Breast epithelium (tissue), 4 donors: ENCODE measurements around the gene RIOX2. TPM values are rescaled to one million over a fixed set of nuclear protein-coding genes. Genes with fewer than 3 reads are reported as not detected.

Experiments used
- DNase-seq, 2 donors: peaks; one replicate each; pipeline ENCODE4 v3.0.0-alpha.2; 2019; ENCODE audit warnings: low spot score in 2 of 2
- H3K27ac ChIP-seq, 2 donors: fragments of 200-600 bp; sonication (generic) in 1 of 2; one replicate each; pipeline ENCODE4 v1.5.1; 2016 to 2019; ENCODE audit warnings: mild to moderate bottlenecking in 1 of 2
- H3K27me3 ChIP-seq, 2 donors: fragments of 200-600 bp; sonication (generic) in 1 of 2; one replicate each; pipeline versions ENCODE4 v1.5.1 to v1.6.0; 2017 to 2019; ENCODE audit warnings: control low read depth in 1 of 2, mild to moderate bottlenecking in 1 of 2
- H3K36me3 ChIP-seq: fragments of 200-600 bp; one replicate; pipeline ENCODE4 v1.5.1; 2019
- H3K4me1 ChIP-seq, 2 donors: fragments of 200-600 bp; sonication (generic); one replicate each; pipeline ENCODE4 v1.5.1; 2016 to 2019; ENCODE audit warnings: control low read depth in 1 of 2
- H3K4me3 ChIP-seq, 3 donors: fragments of 200-600 bp; sonication (generic); 1 replicate in 2 of 3; 2 replicates in 1 of 3; pipeline ENCODE4 v1.5.1; 2016 to 2019; ENCODE audit warnings: mild to moderate bottlenecking in 3 of 3, moderate library complexity in 2 of 3
- H3K9me3 ChIP-seq, 2 donors: fragments of 200-600 bp; sonication (generic) in 1 of 2; one replicate each; pipeline ENCODE4 v1.5.1; 2016 to 2019; ENCODE audit warnings: control low read depth in 1 of 2
- POLR2A ChIP-seq: fragments of 450-650 bp; IDR thresholded peaks from one replicate; pipeline ENCODE4 v1.6.1; 2016; ENCODE audit warnings: antibody characterized with exemption, mild to moderate bottlenecking, moderate library complexity
- POLR2AphosphoS5 ChIP-seq, 3 donors: sonication (generic); formaldehyde crosslinking; IDR thresholded peaks; one replicate each; pipeline ENCODE4 v1.6.1; 2017; ENCODE audit warnings: antibody characterized with exemption in 3 of 3
- intact Hi-C: fragments of 100-400 bp; cut with DNase I; formaldehyde crosslinking; loops from one replicate; pipeline ENCODE4 v1.15.1; 2023; ENCODE audit warnings: low total_unique reads
- total RNA-seq, 3 donors: library from RNA; depleted of rRNA; stranded (reverse); fragments of >200 nt; gene quantifications; one replicate each; pipeline ENCODE4 v1.1.0, GENCODE V29; 2016
- TF ChIP-seq, protein P1 (sequence below), 3 donors: fragments of 450-650 bp; IDR thresholded peaks; one replicate each; pipeline ENCODE4 v1.5.1; 2016 to 2017; ENCODE audit warnings: antibody characterized with exemption in 3 of 3, mild to moderate bottlenecking in 3 of 3, moderate library complexity in 3 of 3

Gene RIOX2
- total RNA-seq, 3 donors from 2014 or later = 22.9 to 32.4 (median 28.5) TPM

DNA sequence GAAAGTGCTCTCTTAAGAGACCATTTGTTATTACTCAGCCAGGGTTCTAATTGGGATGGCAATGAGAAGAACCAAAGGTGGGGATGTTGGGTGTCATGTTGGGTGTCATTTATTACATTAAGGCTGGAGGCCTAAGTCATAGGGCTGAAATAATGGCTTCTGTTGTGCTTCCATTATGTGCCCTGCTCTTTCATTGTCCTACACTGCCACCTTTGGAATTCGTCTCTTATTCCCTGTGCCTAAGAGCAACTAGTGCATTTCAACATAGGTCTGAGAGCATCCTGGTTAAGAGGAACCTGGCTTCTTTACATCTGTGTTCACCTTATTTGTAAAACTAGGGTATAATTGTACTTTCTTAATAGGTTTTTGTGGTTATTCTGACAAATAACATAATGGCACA, 32.2 kb downstream of the RIOX2 start:
- Histone ChIP-seq H3K27ac (no peak overlapping the region), H3K36me3 (no peaks in the 10 kb centered on the region), H3K4me3 (no peak overlapping the region), H3K27me3 (no peaks in the 10 kb centered on the region), H3K9me3 (no peaks in the 10 kb centered on the region), H3K4me1 (no peaks in the 10 kb centered on the region)
- TF ChIP-seq, protein P1, sequence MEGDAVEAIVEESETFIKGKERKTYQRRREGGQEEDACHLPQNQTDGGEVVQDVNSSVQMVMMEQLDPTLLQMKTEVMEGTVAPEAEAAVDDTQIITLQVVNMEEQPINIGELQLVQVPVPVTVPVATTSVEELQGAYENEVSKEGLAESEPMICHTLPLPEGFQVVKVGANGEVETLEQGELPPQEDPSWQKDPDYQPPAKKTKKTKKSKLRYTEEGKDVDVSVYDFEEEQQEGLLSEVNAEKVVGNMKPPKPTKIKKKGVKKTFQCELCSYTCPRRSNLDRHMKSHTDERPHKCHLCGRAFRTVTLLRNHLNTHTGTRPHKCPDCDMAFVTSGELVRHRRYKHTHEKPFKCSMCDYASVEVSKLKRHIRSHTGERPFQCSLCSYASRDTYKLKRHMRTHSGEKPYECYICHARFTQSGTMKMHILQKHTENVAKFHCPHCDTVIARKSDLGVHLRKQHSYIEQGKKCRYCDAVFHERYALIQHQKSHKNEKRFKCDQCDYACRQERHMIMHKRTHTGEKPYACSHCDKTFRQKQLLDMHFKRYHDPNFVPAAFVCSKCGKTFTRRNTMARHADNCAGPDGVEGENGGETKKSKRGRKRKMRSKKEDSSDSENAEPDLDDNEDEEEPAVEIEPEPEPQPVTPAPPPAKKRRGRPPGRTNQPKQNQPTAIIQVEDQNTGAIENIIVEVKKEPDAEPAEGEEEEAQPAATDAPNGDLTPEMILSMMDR (IDR thresholded peaks at IDR 0.05) = no peak
- no peak for TF ChIP-seq POLR2A
- TF ChIP-seq POLR2AphosphoS5 (IDR thresholded peaks at IDR 0.05) = no peak
- DNase-seq = no peak
- intact Hi-C loops = no loop called here

DNA sequence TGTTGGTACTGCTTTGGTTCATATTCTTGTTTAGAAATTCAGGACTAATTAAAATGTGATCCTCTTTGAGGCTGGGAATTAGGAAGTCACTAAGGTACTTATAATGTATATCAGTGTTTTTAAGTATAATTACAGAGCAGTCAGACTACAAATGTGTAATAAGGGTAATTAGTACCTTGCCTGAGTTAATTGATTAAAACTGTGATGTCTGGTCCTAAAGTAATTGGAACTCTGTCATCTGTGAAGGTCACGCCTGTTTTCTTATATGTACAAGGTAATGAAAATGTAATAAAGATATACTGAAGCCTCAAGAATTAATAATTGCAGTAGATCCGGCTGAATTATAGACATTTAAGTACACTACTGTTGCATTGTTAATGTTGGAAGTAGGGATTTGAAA, 32.8 kb downstream of the RIOX2 start:
- intact Hi-C loops = no loop called here
- Histone ChIP-seq H3K4me3 (no peak overlapping the region), H3K27me3 (no peaks in the 10 kb centered on the region), H3K9me3 (no peaks in the 10 kb centered on the region), H3K36me3 (no peaks in the 10 kb centered on the region), H3K4me1 (no peaks in the 10 kb centered on the region), H3K27ac (no peak overlapping the region)
- TF ChIP-seq, protein P1 (IDR thresholded peaks at IDR 0.05) = no peak
- no peak for TF ChIP-seq POLR2A
- DNase-seq = no peak

DNA sequence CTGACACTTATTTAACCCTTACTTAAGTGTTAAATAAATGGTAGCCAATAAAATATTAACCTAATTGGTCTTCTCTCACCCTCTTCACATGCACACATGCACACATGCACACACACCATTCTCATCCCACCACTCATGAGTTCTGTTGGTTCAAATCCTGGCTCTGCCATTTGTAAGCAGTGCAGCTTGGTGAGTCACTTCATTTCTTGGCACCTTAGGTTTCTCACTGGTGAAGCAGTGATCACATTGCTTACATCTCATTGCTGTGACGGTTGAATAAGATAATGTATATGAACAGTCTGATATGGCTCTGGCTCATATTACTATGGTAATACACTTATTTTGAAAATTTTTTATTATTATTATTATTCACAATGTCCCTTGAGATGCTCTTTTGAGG, 33.8 kb downstream of the RIOX2 start:
- H3K36me3 ChIP-seq = no peaks in the 10 kb centered on the region
- H3K27ac ChIP-seq = no peak overlapping the region
- intact Hi-C loops = no loop called here
- no peaks in the 10 kb centered on the region for H3K9me3 ChIP-seq
- DNase-seq = no peak
- no peaks in the 10 kb centered on the region for H3K4me1 ChIP-seq
- H3K4me3 ChIP-seq = no peak overlapping the region
- H3K27me3 ChIP-seq = no peaks in the 10 kb centered on the region
- TF ChIP-seq, protein P1 (IDR thresholded peaks at IDR 0.05) = no peak
- TF ChIP-seq POLR2A (no peak), POLR2AphosphoS5 (IDR thresholded peaks at IDR 0.05) (no peak)

DNA sequence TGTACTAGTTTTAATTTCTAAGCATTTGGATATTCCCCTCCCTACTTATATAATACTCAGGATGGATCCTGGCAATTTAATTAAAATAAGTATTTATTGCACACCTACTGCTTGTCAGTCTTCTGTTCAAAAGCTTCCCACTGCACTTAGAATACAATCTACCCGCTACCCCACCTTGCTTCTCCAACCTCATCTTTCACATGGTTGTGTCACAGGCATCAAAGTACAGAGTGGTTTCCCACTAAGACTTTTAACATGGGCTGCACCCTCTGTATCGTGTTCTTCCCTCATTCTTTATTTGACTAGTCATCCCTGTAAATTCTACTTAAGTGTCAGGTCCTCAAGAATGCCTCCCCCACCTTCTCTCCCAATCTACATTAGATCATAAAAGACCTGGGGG, 35.0 kb downstream of the RIOX2 start:
- TF ChIP-seq POLR2AphosphoS5 (IDR thresholded peaks at IDR 0.05) (no peak), POLR2A (no peak)
- TF ChIP-seq, protein P1 (IDR thresholded peaks at IDR 0.05) = no peak
- Histone ChIP-seq H3K27ac (no peak overlapping the region), H3K9me3 (no peaks in the 10 kb centered on the region), H3K4me1 (no peaks in the 10 kb centered on the region), H3K27me3 (no peaks in the 10 kb centered on the region), H3K4me3 (no peak overlapping the region), H3K36me3 (no peaks in the 10 kb centered on the region)
- DNase-seq = no peak
- intact Hi-C loops = no loop called here

DNA sequence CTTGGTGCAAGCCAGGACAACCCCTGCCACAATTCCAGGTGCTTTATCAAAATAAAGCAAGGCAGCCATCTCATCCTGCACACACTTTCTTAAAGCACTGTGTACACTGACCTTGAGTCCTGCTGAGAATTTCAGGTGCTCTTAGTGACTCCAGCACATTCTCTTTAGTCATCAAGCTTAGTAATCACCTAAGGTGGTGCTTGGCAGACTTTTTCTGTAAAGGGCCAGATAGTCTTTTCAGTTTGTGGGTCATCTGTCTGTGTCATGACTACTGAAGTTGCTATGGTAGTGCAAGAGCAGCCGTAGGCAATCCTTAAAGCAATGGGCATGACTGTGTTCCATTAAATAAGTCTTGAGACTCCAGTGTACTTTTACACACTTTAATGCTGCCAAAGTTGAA, 36.4 kb downstream of the RIOX2 start:
- Histone ChIP-seq H3K4me1 (no peaks in the 10 kb centered on the region), H3K4me3 (no peak overlapping the region), H3K9me3 (no peaks in the 10 kb centered on the region), H3K27ac (no peak overlapping the region), H3K36me3 (no peaks in the 10 kb centered on the region), H3K27me3 (no peaks in the 10 kb centered on the region)
- intact Hi-C loops = no loop called here
- no peak for TF ChIP-seq POLR2A
- TF ChIP-seq, protein P1 (IDR thresholded peaks at IDR 0.05) = no peak
- TF ChIP-seq POLR2AphosphoS5 (IDR thresholded peaks at IDR 0.05) = no peak
- DNase-seq = no peak
